GM23338 (cell line): ENCODE data around the gene PAX5. TPM values are rescaled to one million over a fixed set of nuclear protein-coding genes. Genes with fewer than 3 reads are reported as not detected.

Experiments
- ATAC-seq: fragments of 200-7000 bp; cut with Tn5 transposase; 3 replicates; pipeline ENCODE4 v1.9.1; 2020
- DNase-seq: peaks from one replicate; pipeline ENCODE4 v3.0.0-alpha.2; 2015; ENCODE audit warnings: low spot score
- H2AFZ ChIP-seq: fragments of 200-600 bp; sonication (generic); 2 replicates; pipeline ENCODE4 v1.8.0; 2016; ENCODE audit warnings: antibody characterized with exemption, mild to moderate bottlenecking, moderate library complexity
- H3F3A ChIP-seq: fragments of 200-600 bp; sonication (generic); replicated peaks from 2 replicates; pipeline ENCODE4 v1.8.0; 2017; ENCODE audit warnings: antibody characterized with exemption, mixed run types, low read depth
- H3K27ac ChIP-seq: fragments of 200-600 bp; sonication (generic); 2 replicates; pipeline ENCODE4 v1.6.1; 2016; ENCODE audit warnings: low read depth
- H3K27me3 ChIP-seq: fragments of 200-600 bp; sonication (generic); 2 replicates; pipeline ENCODE4 v1.8.0; 2016; ENCODE audit warnings: mild to moderate bottlenecking, mixed run types, moderate library complexity; ENCODE audit not compliant: insufficient read depth
- H3K36me3 ChIP-seq: fragments of 200-600 bp; sonication (generic); 2 replicates; pipeline ENCODE4 v1.8.0; 2016; ENCODE audit warnings: mild to moderate bottlenecking; ENCODE audit not compliant: insufficient read depth
- H3K4me1 ChIP-seq: fragments of 200-600 bp; sonication (generic); 2 replicates; pipeline ENCODE4 v1.8.0; 2016; ENCODE audit warnings: mild to moderate bottlenecking, moderate library complexity; ENCODE audit not compliant: insufficient read depth
- H3K4me2 ChIP-seq: fragments of 200-600 bp; sonication (generic); 2 replicates; pipeline ENCODE4 v1.7.1; 2017; ENCODE audit warnings: mixed run types
- H3K4me3 ChIP-seq: fragments of 200-600 bp; sonication (generic); 2 replicates; pipeline ENCODE4 v1.6.1; 2016; ENCODE audit warnings: mixed run types
- H3K79me2 ChIP-seq: fragments of 200-600 bp; sonication (generic); replicated peaks from 2 replicates; pipeline ENCODE4 v1.8.0; 2017; ENCODE audit warnings: mild to moderate bottlenecking; ENCODE audit not compliant: insufficient read depth
- H3K9me2 ChIP-seq: fragments of 200-600 bp; sonication (generic); 2 replicates; pipeline ENCODE4 v1.8.0; 2017; ENCODE audit not compliant: insufficient read depth
- H4K20me1 ChIP-seq: fragments of 200-600 bp; sonication (generic); replicated peaks from 2 replicates; pipeline ENCODE4 v1.8.0; 2017; ENCODE audit warnings: mild to moderate bottlenecking; ENCODE audit not compliant: insufficient read depth
- H3K27ac Mint-ChIP-seq: 2 replicates; pipeline ENCODE4 v1.8.0; 2020; ENCODE audit warnings: inconsistent platforms, mild to moderate bottlenecking, moderate library complexity, mixed read lengths
- H3K27me3 Mint-ChIP-seq: 3 replicates; pipeline ENCODE4 v1.8.0; 2022; ENCODE audit warnings: low read depth, mild to moderate bottlenecking, moderate library complexity, mixed read lengths, inconsistent platforms; ENCODE audit not compliant: insufficient read depth, poor library complexity
- H3K36me3 Mint-ChIP-seq: 3 replicates; pipeline ENCODE4 v1.8.0; 2021; ENCODE audit warnings: low read depth, mild to moderate bottlenecking, inconsistent platforms, moderate library complexity, mixed read lengths
- H3K4me1 Mint-ChIP-seq: 3 replicates; pipeline ENCODE4 v1.8.0; 2020; ENCODE audit warnings: mild to moderate bottlenecking, inconsistent platforms, mixed read lengths
- H3K4me3 Mint-ChIP-seq: 3 replicates; pipeline ENCODE4 v1.8.0; 2021; ENCODE audit warnings: moderate library complexity, mild to moderate bottlenecking, inconsistent platforms, mixed read lengths
- H3K9me3 Mint-ChIP-seq: 3 replicates; pipeline ENCODE4 v1.8.0; 2020; ENCODE audit warnings: moderate library complexity, mild to moderate bottlenecking, inconsistent platforms, mixed read lengths
- CREB1 ChIP-seq: fragments of 250-450 bp; sonication (Bioruptor Pico); IDR thresholded peaks from 2 replicates; pipeline ENCODE4 v1.5.0; 2020; ENCODE audit warnings: low read depth, mild to moderate bottlenecking, moderate library complexity
- CTCF ChIP-seq, 2 experiments: fragments of 200-600 bp in 1 of 2; sonication (generic) in 1 of 2; conservative IDR thresholded peaks; 2 replicates each; pipeline versions ENCODE4 v1.5.1 to v1.6.1; 2016 to 2017; ENCODE audit warnings: antibody characterized with exemption in 2 of 2, low read depth in 2 of 2, mild to moderate bottlenecking in 2 of 2, moderate library complexity in 1 of 2
- ETS1 ChIP-seq: IDR thresholded peaks from 2 replicates; pipeline ENCODE4 v1.6.1; 2016; ENCODE audit warnings: antibody characterized with exemption
- EZH2 ChIP-seq: fragments of 200-600 bp; sonication (generic); IDR thresholded peaks from one replicate; pipeline ENCODE4 v1.8.0; 2017; ENCODE audit warnings: antibody characterized with exemption, mild to moderate bottlenecking, low read depth; ENCODE audit not compliant: unreplicated experiment
- EZH2phosphoT487 ChIP-seq: fragments of 200-600 bp; sonication (generic); IDR thresholded peaks from one replicate; pipeline ENCODE4 v1.8.1; 2018; ENCODE audit warnings: antibody characterized with exemption; ENCODE audit not compliant: unreplicated experiment
- JUNB ChIP-seq: IDR thresholded peaks from one replicate; pipeline ENCODE4 v1.6.1; 2016; ENCODE audit warnings: antibody characterized with exemption; ENCODE audit not compliant: unreplicated experiment
- NANOG ChIP-seq: IDR thresholded peaks from 2 replicates; pipeline ENCODE4 v1.6.1; 2016; ENCODE audit warnings: antibody characterized with exemption, borderline replicate concordance
- REST ChIP-seq: IDR thresholded peaks from one replicate; pipeline ENCODE4 v1.6.1; 2018; ENCODE audit warnings: antibody characterized with exemption; ENCODE audit not compliant: unreplicated experiment
- polyA plus RNA-seq: library from polyadenylated mRNA; unstranded; fragments of >200 nt; fragmentation: Nextera tagmentation; extraction: Ambion mirVana; gene quantifications from 2 replicates; pipeline ENCODE4 v1.2.1, GENCODE V29; 2016
- total RNA-seq: library from RNA; depleted of rRNA; stranded (reverse); fragments of >200 nt; shearing (Covaris generic); gene quantifications from 2 replicates; pipeline ENCODE4 v1.2.3, GENCODE V29; 2014

The PAX5 gene
- total and polyA plus RNA-seq, 2 experiments from 2014 or later, result 0.17 to 0.60 TPM

GRCh38 chr9:36798350-36799065, 235.6 kb downstream of the PAX5 start:
- no peak overlapping the region for H3K27ac ChIP-seq
- H3K4me2 ChIP-seq, result no peak overlapping the region
- H3F3A ChIP-seq, result no peaks in the 10 kb centered on the region
- Mint-ChIP-seq H3K4me3 (no peak overlapping the region), H3K4me1 (peaks cover 13% of the 10 kb centered on the region), H3K9me3 (peaks cover 2% of the 10 kb centered on the region; the same call in 2 of the 3 replicates), H3K27ac (no peak overlapping the region), H3K36me3 (no peaks in the 10 kb centered on the region; the same call in 2 of the 3 replicates), H3K27me3 (peaks cover 12% of the 10 kb centered on the region)
- DNase-seq (peak; percentile 33), ATAC-seq (peak; percentile 81)
- no peaks in the 10 kb centered on the region for H4K20me1 ChIP-seq
- H3K36me3 ChIP-seq, result no peaks in the 10 kb centered on the region
- 0 out of 2 replicates have a peak, but pooled peaks cover 2% of the 10 kb centered on the region for H3K9me2 ChIP-seq
- H3K4me1 ChIP-seq, result no peaks in the 10 kb centered on the region
- no peak overlapping the region for H2AFZ ChIP-seq
- no peaks in the 10 kb centered on the region for H3K27me3 ChIP-seq
- H3K79me2 ChIP-seq, result no peaks in the 10 kb centered on the region
- H3K4me3 ChIP-seq, result no peak overlapping the region
- TF ChIP-seq ETS1, result no peak
- TF ChIP-seq EZH2phosphoT487, result no peak
- no peak for TF ChIP-seq REST
- TF ChIP-seq JUNB, result no peak
- TF ChIP-seq CTCF (conservative IDR thresholded peaks at IDR 0.05; ENCODE audit: low read depth in 2 of 2), result peak; percentile 28 to 59; a peak in 3 of 4 replicates
- no peak for TF ChIP-seq EZH2
- TF ChIP-seq NANOG, result no peak
- no peak for TF ChIP-seq CREB1 (CRISPR knock-in tag)
